Left ventricle myocardium inferior (tissue), 1 donor: ENCODE measurements around the gene KLHL6. TPM values are rescaled to one million over a fixed set of nuclear protein-coding genes. Genes with fewer than 3 reads are reported as not detected.

Experiments used
- DNase-seq: peaks from one replicate; pipeline ENCODE4 v3.0.0-alpha.2; 2020
- H3K27ac ChIP-seq: fragments of 200-600 bp; replicated peaks from 2 replicates; pipeline ENCODE4 v1.8.0; 2021
- H3K27me3 ChIP-seq: fragments of 200-600 bp; 2 replicates; pipeline ENCODE4 v1.8.0; 2021; ENCODE audit warnings: low read depth
- H3K36me3 ChIP-seq: fragments of 200-600 bp; 2 replicates; pipeline ENCODE4 v1.8.0; 2021
- H3K4me1 ChIP-seq: fragments of 200-600 bp; 2 replicates; pipeline ENCODE4 v1.8.0; 2021
- H3K4me3 ChIP-seq: fragments of 200-600 bp; 2 replicates; pipeline ENCODE4 v1.8.0; 2021; ENCODE audit warnings: mild to moderate bottlenecking, moderate library complexity
- H3K9me3 ChIP-seq: fragments of 200-600 bp; replicated peaks from 2 replicates; pipeline ENCODE4 v1.8.0; 2021
- CTCF ChIP-seq: fragments of 200-600 bp; IDR thresholded peaks from 2 replicates; pipeline ENCODE4 v1.8.0; 2021; ENCODE audit warnings: antibody characterized with exemption, mild to moderate bottlenecking, borderline replicate concordance
- intact Hi-C: fragments of 100-400 bp; cut with micrococcal nuclease; formaldehyde crosslinking; loops from one replicate; pipeline ENCODE4 v1.11.0; 2022
- total RNA-seq: library from RNA; stranded (reverse); fragmentation: NEBNext Ultra II Directional; extraction: Animal tissue kit (Norgen Biotek cat#: 25700); gene quantifications from one replicate; pipeline ENCODE4 v1.2.1, GENCODE V29; 2021
- donor health status: DM: no; HTN: yes; CAD: no; lungs with severe emphysema.

The KLHL6 gene
- total RNA-seq, 1 donor from 2014 or later = 0.69 TPM

DNA sequence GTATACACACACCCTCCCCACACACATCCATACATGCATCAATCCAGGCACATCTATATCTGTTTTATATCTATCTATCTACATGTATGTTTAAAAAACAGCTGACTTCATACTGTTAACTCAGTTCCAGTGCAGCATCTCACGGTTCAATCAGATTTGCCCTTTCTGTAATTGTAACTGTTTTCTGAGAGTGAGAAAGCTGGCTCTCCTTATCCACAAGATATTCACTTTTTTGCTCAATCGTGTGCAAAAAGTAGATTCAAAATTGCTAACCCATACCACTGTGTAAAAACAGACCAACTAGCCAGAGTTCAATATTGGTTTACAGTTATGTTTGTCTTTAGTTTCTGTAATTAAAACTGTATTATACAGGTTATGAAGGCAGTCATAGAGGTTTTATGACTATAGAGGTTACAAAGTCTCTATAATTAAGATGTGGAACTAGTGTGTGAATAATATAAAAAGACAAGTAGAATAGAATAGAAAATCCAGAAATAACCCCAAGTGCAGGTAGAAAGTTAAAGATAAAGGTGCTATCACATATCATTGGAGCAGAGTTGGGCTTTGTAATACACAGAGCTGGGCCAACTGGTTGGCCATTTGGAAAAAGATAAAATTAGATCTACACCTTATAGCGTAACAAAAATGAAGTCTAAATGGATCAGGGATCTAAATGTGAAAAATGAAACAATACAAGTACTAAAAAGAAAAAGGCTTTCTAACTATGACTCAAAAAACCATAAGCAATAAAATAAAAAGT is 107.0 kb downstream of the KLHL6 start:
- peaks cover 15% of the 10 kb centered on the region for H3K9me3 ChIP-seq
- no peak for TF ChIP-seq CTCF
- peak overlapping the region; percentile 82 for H3K4me3 ChIP-seq
- intact Hi-C loops = no loop called here
- H3K36me3 ChIP-seq = peaks cover 18% of the 10 kb centered on the region
- H3K27me3 ChIP-seq = no peaks in the 10 kb centered on the region
- peaks cover 42% of the 10 kb centered on the region for H3K4me1 ChIP-seq
- peak overlapping the region; percentile 91 for H3K27ac ChIP-seq
- DNase-seq = no peak

GRCh38 chr3:183447206-183448001 is 108.1 kb downstream of the KLHL6 start:
- TF ChIP-seq CTCF = no peak
- H3K27ac ChIP-seq = peak overlapping the region; percentile 91

DNA sequence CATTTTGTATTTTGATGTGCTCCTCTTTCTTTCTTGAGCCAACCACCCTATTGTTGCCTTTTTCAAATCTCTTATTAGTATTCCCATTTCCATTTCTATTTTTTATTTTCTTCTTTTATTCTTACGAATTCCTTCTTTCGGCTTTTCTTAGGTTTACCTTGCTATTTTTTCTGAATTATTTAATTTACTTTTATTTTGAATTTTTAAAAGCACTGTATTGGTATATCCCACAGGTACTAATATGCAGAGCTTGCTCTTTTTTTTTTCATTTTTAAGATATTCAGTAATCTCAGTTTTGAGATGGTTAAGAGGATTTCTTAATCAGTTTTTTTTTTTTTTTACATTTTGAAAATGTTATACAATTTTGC is 108.7 kb downstream of the KLHL6 start:
- H3K36me3 ChIP-seq = peaks cover 1% of the 10 kb centered on the region
- H3K27ac ChIP-seq = peak overlapping the region; percentile 91
- TF ChIP-seq CTCF = no peak
- no peak for DNase-seq
- no peaks in the 10 kb centered on the region for H3K27me3 ChIP-seq
- peaks cover 28% of the 10 kb centered on the region for H3K9me3 ChIP-seq
- peak overlapping the region; percentile 82 for H3K4me3 ChIP-seq
- intact Hi-C loops = no loop called here
- H3K4me1 ChIP-seq = peaks cover 41% of the 10 kb centered on the region

More at GRCh38 chr3:183447206-183448001, 108.1 kb downstream of the KLHL6 start:
- Histone ChIP-seq H3K27me3 (no peaks in the 10 kb centered on the region), H3K4me3 (peak overlapping the region; percentile 82), H3K4me1 (peaks cover 41% of the 10 kb centered on the region), H3K9me3 (peaks cover 26% of the 10 kb centered on the region), H3K36me3 (peaks cover 7% of the 10 kb centered on the region)
- intact Hi-C loops = no loop called here
- peak; percentile 89 for DNase-seq

DNA sequence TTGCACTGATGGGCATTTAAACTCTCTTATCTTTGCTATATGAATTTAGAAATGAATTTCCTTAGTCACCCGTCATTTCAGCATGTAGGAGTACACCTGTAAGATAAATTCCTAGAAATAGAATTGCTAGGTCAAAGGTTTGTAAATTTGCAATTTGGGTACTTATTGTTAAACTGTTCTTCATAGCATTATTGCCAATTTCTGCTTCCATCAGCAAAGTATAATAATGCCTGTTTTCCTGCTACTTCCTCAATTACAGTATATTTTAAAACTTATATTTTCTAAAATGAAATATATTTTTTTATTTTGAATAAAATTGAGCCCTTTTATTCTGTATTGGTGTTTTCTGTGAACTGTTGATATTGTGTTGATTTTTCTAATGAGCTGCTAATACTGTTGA is 110.8 kb downstream of the KLHL6 start:
- H3K9me3 ChIP-seq = peaks cover 28% of the 10 kb centered on the region
- H3K27me3 ChIP-seq = no peaks in the 10 kb centered on the region
- intact Hi-C loops = no loop called here
- H3K36me3 ChIP-seq = no peaks in the 10 kb centered on the region
- DNase-seq = no peak
- no peak overlapping the region for H3K4me3 ChIP-seq
- TF ChIP-seq CTCF = no peak
- H3K4me1 ChIP-seq = peaks cover 32% of the 10 kb centered on the region
- H3K27ac ChIP-seq = no peak overlapping the region

GRCh38 chr3:183443395-183444385 is 111.8 kb downstream of the KLHL6 start:
- Histone ChIP-seq H3K27ac (no peak overlapping the region), H3K9me3 (peaks cover 28% of the 10 kb centered on the region), H3K4me1 (peaks cover 21% of the 10 kb centered on the region), H3K36me3 (no peaks in the 10 kb centered on the region), H3K4me3 (no peak overlapping the region), H3K27me3 (no peaks in the 10 kb centered on the region)
- TF ChIP-seq CTCF = no peak
- intact Hi-C loops = no loop called here
- DNase-seq = no peak
